CD4-positive, alpha-beta T cell treated with Interleukin-15 for 4 hours (primary cell): ENCODE data around the gene MLLT3.
A peak's percentile ranks its signal among the peaks of the same experiment; 100 is the strongest.

Experiments used
- DNase-seq: peaks from one replicate; pipeline ENCODE4 v3.0.0-alpha.2; 2020; ENCODE audit warnings: low spot score

Gene MLLT3

DNA sequence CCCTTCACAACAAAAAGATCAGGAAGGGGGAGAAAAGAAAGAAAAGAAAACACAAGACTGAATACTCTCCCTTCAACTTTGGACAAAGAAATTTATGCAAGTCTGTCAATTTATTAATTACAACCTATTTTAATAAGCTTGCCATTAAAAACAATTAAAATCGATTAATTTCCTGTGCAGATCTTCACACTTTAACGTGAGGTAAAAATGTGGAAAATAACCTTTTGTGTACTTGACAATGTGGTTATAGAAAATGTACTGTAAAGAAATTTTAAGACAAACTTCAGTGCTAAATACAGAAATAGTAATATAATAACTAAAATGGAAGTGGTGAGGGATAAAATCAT is 2.7 kb upstream of the MLLT3 start:
- no peak for DNase-seq

DNA sequence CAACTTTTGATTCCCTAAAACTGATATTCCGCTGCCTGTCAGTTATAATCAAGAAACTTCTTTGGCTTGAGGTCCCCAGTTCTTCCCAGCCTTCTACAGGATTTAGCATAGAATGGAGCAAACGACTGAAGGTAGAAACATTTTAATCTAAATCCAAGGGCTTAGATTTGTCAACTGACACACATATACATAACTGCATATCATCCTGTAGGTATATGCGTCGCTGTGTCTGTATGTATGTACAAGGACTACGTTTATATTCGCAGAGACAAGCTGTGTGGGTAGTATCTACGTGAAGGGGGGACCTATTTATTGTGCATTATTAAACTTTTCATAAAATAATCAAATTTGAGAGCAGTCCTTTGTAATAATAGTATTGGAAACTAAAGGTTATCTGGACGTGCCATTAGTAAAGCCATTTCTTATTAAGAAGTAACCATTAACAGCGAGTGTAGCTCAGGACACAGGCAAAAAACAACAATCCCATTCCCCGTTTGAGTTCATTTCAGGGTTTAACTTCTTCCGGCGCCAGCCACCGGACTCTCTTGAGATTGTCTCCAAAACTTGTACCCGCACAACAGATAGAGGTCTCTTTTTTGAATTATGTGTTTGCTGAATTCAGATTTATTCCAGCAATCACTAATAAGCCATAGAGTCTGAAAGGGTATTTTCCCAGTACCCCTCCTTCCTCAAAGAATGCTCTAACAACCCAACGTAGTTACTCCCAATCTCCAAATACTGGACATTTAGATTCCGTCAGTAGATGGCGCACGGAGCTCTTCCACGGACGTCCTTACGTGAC is 2.1 kb upstream of the MLLT3 start:
- peak; percentile 56 for DNase-seq

DNA sequence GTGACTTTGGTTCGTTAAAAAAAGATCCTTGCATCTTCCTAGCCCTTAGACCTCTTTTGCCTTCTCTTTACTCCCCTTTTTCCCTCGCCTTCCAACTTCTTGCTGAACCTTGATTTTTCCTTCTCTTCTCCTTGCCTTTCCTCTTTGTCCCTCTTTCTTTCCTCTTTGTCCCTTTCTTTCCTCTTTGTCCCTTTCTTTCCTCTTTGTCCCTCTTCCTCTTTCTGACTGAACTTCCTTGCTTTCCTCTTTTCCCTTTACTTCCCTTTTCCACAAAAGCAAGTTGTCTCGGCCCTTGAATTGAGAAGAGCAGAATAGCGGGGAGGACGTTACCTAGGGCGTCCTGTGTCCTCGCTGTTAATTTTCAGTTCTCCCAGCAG is 1.4 kb upstream of the MLLT3 start:
- no peak for DNase-seq

DNA sequence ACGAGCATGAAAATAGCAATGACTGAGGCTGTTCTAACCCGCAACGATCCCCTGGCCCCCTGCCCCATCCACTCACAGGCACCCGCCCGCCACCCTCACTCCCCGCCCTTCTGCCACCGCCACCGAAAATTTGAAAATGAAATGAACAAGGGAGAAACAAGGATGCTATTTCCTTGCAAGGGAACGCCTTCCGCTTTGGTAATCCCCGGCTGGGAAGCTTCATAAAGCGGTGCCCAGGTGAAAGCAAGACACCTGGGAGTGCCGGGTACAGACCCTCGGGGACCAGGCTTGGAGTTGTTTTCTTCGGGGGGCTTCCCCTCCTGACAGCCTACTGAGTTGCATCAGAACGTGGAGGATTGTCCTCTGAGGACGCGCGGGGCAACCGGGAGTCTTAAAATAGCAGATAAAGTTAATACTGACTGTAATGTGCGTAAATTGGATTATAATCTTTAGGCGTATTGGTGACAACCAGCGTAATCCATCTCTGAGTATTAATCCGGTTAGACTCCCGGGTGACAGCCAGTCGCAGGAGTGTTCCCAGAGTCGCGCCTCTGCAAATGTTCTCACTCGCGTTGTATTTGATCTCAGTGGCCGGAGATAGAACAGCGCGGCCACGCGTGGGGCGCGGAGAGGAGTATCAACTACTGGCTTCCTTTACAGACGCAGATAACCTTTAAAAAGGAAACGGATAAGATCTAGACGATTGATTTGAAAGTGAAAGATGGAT is 885 bp upstream of the MLLT3 start:
- DNase-seq = peak; percentile 71

DNA sequence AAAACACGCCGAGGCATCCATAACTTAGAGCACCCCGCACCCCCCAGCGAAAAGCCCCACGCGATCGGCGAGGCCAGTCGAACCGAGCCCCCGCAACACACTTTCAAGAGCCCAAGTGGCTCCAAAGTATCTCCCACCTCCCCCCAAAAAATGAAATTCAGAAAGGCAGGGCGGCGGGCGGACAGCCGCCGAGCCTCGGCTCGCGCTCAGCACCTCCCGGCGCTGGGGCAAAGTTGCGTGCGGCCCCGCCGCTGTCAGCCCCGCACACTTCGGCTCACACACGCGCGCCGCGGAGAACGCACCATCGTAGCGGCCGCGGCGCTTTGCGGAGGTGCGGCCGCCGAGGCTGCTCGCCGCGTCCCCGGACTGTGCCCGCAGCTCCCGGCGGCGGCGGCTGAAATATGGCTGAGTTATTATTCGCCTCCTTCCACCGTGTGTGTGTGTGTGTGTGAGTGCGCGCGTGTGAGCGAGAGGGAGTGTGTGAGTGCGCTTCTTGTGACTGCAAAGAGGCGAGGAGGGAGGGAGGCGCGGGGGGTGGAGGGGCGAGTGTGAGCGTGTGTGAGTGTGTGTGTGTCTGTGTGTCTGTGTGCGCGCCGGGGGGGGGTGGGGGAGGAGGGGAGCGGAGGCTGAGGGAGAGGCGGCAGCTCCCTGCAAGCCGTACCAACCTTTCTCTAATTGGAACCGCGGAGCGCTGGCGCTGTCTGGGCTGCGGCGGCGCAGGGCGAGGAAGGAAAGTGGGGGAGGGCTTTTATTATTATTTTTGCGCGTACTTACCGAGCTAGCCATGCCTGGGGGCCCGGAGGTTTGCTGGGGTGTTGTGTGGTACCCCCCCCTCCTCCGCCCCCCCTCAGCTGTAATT is 599 bp downstream of the MLLT3 start:
- peak; percentile 86 for DNase-seq

DNA sequence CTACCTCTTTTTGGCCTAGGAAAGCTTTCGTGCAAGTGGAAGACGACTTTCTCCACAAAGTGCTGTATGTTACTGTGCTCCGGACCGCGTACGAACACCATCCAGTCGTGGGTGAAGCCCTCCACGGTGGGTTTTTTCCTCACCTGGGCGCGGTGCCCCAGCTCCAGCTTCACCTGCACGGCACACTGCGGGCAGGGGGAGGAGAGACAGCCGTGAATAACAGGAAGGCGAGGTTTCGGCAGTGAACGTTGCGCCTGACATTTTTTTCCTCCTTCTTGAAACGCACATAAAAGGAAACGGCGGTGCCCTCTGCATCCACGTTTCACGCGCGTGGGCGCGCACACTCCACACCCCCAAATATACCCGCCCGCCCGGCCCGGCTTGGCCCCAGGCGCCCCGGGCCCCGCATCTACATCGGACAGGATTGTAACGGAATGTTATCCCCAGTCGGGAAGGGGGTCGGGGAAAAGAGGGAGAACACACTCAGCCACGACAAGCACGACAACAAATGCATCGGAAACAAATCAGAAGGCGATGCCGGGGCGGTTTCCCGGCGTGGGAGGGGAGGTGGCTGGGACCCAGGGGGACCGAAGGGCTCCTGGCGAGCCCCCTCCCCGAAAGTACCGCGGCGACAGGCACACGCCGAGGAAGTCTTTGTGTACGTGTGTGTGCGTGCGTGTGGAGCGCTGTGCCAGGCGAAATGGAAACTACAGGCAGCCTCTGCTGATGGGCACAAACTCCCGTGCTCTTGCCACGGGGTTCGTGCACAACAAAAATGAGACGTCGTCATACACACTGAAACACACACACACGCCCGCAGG is 1.4 kb downstream of the MLLT3 start:
- DNase-seq = peak; percentile 44

DNA sequence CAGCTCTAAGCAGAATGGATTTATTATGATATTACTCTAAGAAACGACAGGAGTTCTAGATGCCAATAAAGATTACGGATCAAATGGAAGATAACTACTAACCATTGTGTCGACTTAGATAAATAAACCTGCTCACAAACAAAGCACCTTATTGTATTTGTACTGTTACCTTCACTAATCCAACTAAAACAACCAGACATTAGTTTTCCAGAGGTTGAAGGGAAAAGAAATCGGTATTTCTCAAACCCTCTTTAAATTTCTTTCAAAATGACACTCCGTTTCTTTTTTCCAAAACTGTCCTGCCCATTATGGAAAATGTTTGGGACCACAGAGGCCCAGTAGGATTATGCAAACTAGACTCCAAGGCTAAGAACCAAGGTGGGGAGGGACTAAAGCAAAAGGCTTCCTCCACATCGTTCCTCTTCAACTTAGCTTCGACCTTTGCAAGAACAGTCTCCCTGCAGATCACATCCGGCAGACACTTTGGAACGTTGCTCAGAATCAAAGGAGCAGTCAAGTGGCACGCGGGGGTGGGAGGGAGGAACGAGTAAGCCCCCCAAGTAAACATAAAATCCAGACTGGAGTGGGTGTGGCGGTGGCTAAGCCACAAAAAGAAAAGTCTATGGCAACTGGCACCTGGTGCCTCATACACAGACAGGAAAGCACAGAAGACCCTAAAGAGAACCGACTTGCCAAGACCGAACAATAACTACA is 2.7 kb downstream of the MLLT3 start:
- no peak for DNase-seq

DNA sequence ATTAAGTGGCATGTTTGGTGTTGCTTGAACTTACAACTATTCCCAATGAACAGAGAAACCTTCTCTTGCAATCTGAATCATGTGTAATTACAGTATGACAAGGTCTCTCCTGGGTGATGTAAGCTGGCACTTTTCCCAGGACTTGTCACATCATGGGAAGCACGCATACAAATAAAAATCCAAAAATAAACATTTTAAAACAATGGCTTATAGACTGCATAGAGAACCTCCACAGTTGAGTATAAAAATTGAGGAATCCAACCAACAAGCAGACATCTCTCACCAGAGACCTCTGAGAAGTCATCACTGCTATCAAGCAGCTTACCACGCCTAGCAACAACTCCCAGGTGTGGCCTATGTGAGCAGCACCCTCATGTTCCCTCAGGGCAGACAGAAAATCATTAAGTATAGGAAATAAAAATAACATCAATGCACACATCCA is 3.9 kb downstream of the MLLT3 start:
- peak; percentile 21 for DNase-seq

DNA sequence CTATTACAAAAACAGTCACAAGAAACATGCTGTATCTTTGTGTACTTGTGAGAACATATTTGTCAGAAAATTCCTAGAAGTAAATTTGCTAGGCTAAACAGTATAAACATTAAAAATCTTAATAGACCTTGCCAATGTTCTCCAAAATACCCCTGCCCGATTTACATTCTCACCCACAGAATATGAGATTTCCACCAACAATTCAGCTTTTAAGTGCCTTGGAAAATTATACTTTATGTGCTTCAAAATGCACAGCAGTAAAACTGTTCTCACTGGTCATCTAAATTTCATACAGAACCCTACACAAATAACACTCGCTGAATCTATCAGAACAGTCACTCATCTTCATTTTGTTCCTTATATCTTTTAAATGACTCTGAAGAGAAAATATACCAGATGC is 5.5 kb downstream of the MLLT3 start:
- DNase-seq = no peak

DNA sequence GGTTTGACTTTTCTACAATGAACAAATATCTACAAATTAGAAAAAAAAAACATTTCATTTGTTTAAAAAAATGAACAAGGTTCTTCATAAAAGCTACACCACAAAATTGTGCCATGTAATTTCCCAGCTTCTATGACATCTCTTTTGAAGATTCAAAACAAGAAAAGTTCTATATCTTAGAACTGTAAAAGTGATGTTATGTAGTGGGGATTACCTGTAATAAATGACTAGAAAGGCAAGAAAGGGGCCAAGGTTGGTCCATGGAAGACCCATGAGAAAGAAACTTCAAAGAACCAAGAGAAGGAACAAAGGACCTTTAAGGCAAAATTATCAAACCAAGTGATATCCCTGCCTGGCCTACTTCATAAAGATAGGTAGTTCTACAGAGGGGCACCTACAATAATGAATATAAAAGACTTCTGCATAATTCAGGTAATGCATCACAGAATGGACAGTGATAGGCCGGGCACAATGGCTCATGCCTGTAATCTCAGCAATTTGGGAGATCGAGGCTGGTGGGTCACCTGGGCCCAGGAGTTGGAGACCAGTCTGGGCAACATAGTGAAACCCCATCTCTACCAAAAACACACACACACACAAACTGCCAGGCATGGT is 7.6 kb downstream of the MLLT3 start:
- no peak for DNase-seq

DNA sequence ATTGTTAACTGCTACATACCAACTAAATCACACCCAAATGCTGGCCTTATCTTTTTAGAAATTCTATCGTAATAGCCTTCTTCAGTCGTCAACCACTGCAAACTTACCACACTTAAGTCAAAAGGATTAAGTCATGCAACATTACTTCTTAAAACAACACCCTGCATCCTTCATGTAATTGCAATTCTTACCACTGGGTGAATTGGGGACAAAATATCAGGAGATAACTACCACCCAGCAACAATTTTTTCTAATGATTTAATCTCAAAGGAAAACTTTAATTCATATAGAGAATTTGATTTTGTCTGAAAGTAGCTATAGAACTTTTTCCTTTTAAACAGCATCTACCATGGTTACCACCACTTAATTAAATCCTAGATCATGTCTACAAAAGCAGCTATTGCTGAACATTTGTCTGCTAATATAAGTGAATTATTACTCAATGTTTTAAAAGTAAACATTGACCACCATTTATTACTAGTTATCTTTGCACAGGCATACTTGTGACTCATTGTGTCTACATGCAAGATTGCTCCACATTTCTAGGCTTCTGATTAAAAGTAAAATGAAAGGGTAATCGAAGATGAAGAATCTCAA is 10.5 kb downstream of the MLLT3 start:
- DNase-seq = peak; percentile 16

DNA sequence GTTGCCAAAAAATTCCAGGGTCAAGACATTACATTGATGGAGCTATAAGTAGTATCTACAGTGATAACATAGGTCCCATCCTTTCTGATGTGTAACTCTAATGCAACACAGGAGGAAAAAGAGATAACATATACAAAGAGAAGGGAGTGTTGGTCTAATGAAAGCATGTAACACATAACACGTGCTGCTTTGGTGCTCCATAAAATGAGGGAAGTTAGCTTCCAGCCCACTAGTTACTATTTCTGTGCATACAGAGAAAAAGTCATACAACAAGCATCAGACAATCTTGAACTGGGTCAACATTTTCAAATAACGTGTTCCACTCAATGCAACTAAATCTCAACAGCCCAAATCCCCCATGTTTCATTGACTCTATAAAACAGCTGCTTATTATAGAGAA is 11.7 kb downstream of the MLLT3 start:
- DNase-seq = no peak

DNA sequence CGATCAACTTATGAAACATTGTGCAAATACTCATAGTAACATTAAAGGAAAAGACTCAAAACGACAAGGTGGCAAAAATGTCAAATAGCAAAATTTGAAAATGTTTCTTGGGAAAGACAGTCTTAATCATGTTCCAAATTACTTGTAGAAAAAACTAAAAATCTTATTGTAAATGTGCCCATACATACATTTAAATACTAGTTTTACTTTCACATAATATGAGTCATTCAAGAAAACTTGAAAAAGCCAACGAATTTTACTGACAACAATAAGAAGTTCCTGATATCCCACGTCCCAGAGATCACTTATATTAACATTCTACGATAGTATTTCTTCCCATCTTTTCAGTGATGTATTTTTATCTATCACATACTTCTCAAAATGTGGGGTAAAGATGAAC is 13.7 kb downstream of the MLLT3 start:
- no peak for DNase-seq

DNA sequence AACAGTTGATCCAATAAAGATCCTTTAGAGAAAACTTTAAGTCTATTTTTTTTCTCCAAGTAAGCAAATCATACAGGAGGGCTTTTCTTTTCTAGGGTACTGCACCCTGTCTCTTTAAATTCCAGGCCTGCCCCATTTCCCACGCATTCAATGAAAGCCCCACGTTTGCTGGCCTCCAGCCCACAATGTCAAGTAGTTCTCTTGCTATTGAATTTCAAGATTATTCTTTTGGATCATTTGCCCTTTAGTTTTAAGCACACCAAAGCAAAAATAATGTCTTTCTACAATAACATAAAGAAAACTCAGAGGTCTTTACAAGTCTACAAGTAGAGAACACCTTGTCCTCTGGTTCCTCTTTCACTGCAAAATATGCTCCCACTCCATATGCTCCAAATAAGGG is 15.6 kb downstream of the MLLT3 start:
- DNase-seq = no peak

DNA sequence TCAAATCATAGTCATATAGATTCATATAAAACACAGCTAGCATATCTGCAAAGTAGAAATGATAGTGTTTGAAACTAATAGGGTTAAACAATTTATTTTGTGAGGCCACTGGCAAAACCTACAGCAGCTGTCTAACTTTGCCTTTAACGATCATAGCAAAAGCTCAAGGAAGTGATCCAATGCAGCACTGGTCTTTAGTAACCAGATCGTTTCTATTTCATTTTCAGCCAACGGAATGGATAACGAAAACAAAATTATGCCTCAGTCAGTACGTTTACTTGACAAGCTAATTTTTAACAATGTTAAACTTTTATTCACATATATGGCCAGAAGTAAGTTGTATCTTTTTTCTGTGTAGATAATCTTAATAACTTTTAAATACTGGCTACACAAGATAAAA is 17.7 kb downstream of the MLLT3 start:
- DNase-seq = no peak

DNA sequence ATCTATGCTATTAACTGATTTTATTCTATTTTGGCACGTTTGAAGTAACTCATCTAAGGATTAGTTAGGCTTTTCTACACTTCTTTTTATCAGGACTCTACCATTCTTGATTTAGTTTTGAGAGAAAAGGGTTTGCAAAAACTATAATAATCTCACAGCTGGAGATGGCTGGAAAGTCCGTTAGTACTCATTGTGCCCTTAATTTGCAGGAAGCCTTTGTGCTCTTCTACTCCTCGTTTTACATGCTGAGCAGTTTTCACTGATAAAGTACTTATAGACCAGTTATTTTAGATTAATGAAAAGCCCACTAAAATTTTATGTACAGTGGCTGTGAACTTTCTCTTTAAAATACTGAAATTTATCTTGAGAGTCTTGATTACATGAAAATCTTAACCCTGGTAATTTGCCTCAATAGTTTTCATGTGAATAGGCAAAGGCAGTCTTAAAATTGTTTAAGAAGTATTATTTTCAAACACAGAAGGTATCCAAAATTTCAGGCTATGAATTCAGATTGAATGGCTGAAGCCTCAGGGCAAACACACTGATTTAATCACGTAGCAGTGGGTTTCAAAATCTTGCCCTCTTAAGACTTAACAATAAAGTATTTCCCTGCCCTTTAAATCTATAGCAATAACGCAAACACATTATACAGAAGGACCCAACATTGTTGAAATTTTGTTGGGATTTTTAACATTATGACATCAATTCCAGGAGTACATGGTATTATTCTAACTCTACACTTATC is 18.6 kb downstream of the MLLT3 start:
- no peak for DNase-seq

DNA sequence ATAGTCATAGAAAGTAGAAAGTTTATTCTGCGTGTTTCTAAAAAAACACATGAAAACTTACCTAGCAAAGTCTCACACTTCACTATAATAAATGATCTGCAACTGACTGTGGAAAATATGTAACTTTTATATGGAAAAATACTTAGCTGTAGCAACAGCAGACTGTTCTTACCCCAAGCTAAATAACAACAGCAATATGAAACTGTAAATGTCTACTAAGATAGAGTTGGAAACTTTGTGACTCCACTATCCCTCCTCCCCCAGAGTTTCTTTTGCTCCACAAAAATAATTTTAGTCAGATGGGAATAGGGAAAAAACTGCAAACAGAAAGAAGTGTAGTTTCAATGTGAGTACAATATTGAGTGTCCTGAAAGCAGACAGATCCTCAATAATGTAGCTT is 21.0 kb downstream of the MLLT3 start:
- DNase-seq = no peak

DNA sequence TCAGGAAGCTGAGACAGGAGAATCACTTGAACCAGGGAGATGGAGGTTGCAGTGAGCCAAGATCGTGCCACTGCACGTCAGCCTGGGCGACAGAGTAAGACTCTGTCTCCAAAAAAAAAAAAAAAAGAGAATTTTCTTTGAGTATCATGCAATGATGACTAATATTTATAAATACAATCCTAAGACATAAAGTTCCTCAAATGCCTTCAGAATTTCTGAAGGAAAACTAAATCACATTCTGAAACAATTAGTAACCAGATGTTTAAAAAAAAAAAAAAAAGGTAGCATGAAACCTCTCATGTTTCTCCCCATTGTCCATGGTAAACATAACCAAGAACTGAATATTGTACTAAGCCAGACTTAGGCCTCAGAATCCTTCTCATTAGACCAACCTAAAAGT is 23.1 kb downstream of the MLLT3 start:
- DNase-seq = no peak

DNA sequence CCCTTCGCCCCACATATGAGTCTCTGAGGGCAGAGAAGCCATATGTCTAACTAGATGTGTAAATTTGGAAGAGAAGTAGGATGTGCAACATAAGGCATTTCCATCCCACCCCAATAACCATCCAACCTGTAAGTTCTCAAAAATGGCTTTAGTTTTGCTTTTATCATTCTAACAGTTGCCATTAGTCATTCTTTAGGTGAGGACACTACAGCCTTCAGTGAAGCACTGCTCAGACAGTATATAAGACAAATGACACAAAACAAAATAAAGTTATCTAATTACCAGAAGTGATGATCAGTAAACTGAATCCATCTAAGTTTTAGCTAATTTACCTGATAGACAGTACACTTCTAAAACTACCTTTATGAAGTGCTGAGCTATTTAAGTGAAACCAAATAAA is 23.9 kb downstream of the MLLT3 start:
- DNase-seq = no peak

DNA sequence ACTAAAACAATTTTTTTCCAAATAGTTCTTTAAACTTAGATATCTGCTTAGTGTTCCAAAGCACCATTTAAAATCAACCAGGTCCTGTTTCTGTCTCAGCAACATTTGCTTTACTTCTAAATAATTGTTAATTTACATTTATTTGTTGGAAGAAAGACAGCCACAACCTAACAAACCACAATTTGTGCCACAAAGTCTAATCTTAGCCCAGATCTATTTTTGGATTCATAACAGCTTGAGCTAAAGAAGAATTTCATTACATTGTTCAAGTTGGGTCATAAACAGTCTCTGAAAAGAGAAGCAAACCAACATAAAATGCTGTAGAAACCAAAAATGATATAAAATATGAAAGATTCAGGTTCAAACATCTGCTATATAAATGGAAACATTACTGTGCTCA is 24.4 kb downstream of the MLLT3 start:
- DNase-seq = no peak
